Measurements from ENCODE around the gene MAP4. TPM values are rescaled to one million over a fixed set of nuclear protein-coding genes. Genes with fewer than 3 reads are reported as not detected.
A peak's percentile ranks its signal among the peaks of the same experiment; 100 is the strongest.

The MAP4 gene
- total and polyA plus RNA-seq, 3 experiments from 2014 or later = 55.7 to 117 (median 114) TPM

- Histone ChIP-seq H3K27ac (ENCODE audit: low read depth, low read length) (no peak overlapping the region), H3K4me3 (ENCODE audit: low read length) (no peak overlapping the region), H3K4me1 (ENCODE audit: insufficient read depth, low read length) (no peaks in the 10 kb centered on the region), H3K36me3 (ENCODE audit: insufficient read depth, low read length) (peaks cover 12% of the 10 kb centered on the region), H3K27me3 (ENCODE audit: insufficient read depth, low read length, poor library complexity, severe bottlenecking) (no peaks in the 10 kb centered on the region), H3K9me3 (ENCODE audit: low read length) (no peaks in the 10 kb centered on the region)
- Mint-ChIP-seq H3K27me3 (no peaks in the 10 kb centered on the region), H3K36me3 (peaks cover 4 to 63% (median 17%) of the 10 kb centered on the region in 3 donors), H3K4me1 (peaks cover 15 to 18% (median 17%) of the 10 kb centered on the region in 3 donors), H3K4me3 (no peak overlapping the region), H3K27ac (peak overlapping the region in 1 of 8 donors; percentile 12), H3K9me3 (no peaks in the 10 kb centered on the region)
- ChIA-PET POLR2A (no interaction called here), CTCF (no interaction called here)
- no peak for DNase-seq
Measured at GRCh38 chr3:47874913-47875312, 141.3 kb downstream of the MAP4 start.

GRCh38 chr3:47874438-47874837, 141.8 kb downstream of the MAP4 start:
- no peaks in the 10 kb centered on the region for H3K4me1 ChIP-seq (ENCODE audit: insufficient read depth, low read length)

DNA sequence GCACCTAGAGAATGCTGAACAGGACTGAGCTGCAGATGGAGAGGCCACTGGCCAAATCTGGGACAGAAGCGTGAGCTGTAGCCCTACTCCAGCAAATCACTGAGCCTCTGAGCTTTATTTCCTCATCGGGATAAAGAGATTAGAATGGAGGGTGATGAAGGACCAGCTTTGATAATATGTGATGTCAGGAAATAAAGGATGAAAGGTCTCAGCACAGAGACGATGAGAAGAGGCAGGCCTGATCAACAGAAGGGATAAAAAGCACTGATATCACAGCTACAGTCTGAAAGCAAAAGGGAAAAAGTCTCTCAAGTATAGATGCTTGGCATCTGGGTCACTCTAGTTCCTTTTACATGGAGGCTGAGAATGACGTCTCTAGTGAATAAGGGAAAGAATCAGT, 143.3 kb downstream of the MAP4 start:
- no peaks in the 10 kb centered on the region for H3K27me3 ChIP-seq (ENCODE audit: insufficient read depth, low read length, poor library complexity, severe bottlenecking)
- peaks cover 4 to 82% (median 24%) of the 10 kb centered on the region in 3 donors for H3K36me3 Mint-ChIP-seq
- H3K36me3 ChIP-seq (ENCODE audit: insufficient read depth, low read length) = peaks cover 23% of the 10 kb centered on the region
- POLR2A ChIA-PET = no interaction called here
- H3K27ac Mint-ChIP-seq = peak overlapping the region in 1 of 8 donors; percentile 3
- H3K4me3 ChIP-seq (ENCODE audit: low read length) = no peak overlapping the region
- H3K4me1 Mint-ChIP-seq = peaks cover 10% of the 10 kb centered on the region in 3 donors
- H3K4me3 Mint-ChIP-seq = no peak overlapping the region
- DNase-seq = no peak
- no peaks in the 10 kb centered on the region for H3K27me3 Mint-ChIP-seq
- no peaks in the 10 kb centered on the region for H3K9me3 ChIP-seq (ENCODE audit: low read length)
- H3K27ac ChIP-seq (ENCODE audit: low read depth, low read length) = no peak overlapping the region
- no peaks in the 10 kb centered on the region for H3K4me1 ChIP-seq (ENCODE audit: insufficient read depth, low read length)
- CTCF ChIA-PET = no interaction called here
- no peaks in the 10 kb centered on the region for H3K9me3 Mint-ChIP-seq

More at GRCh38 chr3:47874438-47874837, 141.8 kb downstream of the MAP4 start:
- H3K27ac ChIP-seq (ENCODE audit: low read depth, low read length) = no peak overlapping the region
- Mint-ChIP-seq H3K4me1 (peaks cover 15 to 18% (median 17%) of the 10 kb centered on the region in 3 donors), H3K27me3 (no peaks in the 10 kb centered on the region), H3K27ac (no peak overlapping the region), H3K36me3 (peaks cover 4 to 68% (median 22%) of the 10 kb centered on the region in 3 donors), H3K4me3 (no peak overlapping the region), H3K9me3 (no peaks in the 10 kb centered on the region)
- no peaks in the 10 kb centered on the region for H3K27me3 ChIP-seq (ENCODE audit: insufficient read depth, low read length, poor library complexity, severe bottlenecking)
- ChIA-PET CTCF (no interaction called here), POLR2A (no interaction called here)
- H3K36me3 ChIP-seq (ENCODE audit: insufficient read depth, low read length) = peaks cover 16% of the 10 kb centered on the region
- no peak overlapping the region for H3K4me3 ChIP-seq (ENCODE audit: low read length)
- no peaks in the 10 kb centered on the region for H3K9me3 ChIP-seq (ENCODE audit: low read length)
- no peak for DNase-seq

GRCh38 chr3:47871389-47871788, 144.8 kb downstream of the MAP4 start:
- peaks cover 32% of the 10 kb centered on the region for H3K36me3 ChIP-seq (ENCODE audit: insufficient read depth, low read length)

GRCh38 chr3:47870702-47871260, 145.4 kb downstream of the MAP4 start:
- H3K27me3 Mint-ChIP-seq = no peaks in the 10 kb centered on the region
- Histone ChIP-seq H3K27me3 (ENCODE audit: insufficient read depth, low read length, poor library complexity, severe bottlenecking) (no peaks in the 10 kb centered on the region), H3K4me3 (ENCODE audit: low read length) (no peak overlapping the region), H3K9me3 (ENCODE audit: low read length) (no peaks in the 10 kb centered on the region), H3K36me3 (ENCODE audit: insufficient read depth, low read length) (peaks cover 32% of the 10 kb centered on the region), H3K4me1 (ENCODE audit: insufficient read depth, low read length) (no peaks in the 10 kb centered on the region), H3K27ac (ENCODE audit: low read depth, low read length) (no peak overlapping the region)
- H3K27ac Mint-ChIP-seq = peak overlapping the region in 2 of 8 donors; percentile 47 to 54
- no peaks in the 10 kb centered on the region for H3K4me1 Mint-ChIP-seq
- peak overlapping the region in 1 of 7 donors; percentile 72 for H3K4me3 Mint-ChIP-seq
- H3K9me3 Mint-ChIP-seq = no peaks in the 10 kb centered on the region
- ChIA-PET CTCF (no interaction called here), POLR2A (no interaction called here)
- no peak for DNase-seq
- H3K36me3 Mint-ChIP-seq = peaks cover 4 to 92% (median 27%) of the 10 kb centered on the region in 3 donors

More at GRCh38 chr3:47871389-47871788, 144.8 kb downstream of the MAP4 start:
- Histone ChIP-seq H3K27ac (ENCODE audit: low read depth, low read length) (no peak overlapping the region), H3K9me3 (ENCODE audit: low read length) (no peaks in the 10 kb centered on the region), H3K4me1 (ENCODE audit: insufficient read depth, low read length) (no peaks in the 10 kb centered on the region), H3K27me3 (ENCODE audit: insufficient read depth, low read length, poor library complexity, severe bottlenecking) (no peaks in the 10 kb centered on the region), H3K4me3 (ENCODE audit: low read length) (no peak overlapping the region)
- ChIA-PET CTCF (no interaction called here), POLR2A (no interaction called here)
- H3K36me3 Mint-ChIP-seq = peaks cover 4 to 86% (median 26%) of the 10 kb centered on the region in 3 donors
- no peaks in the 10 kb centered on the region for H3K27me3 Mint-ChIP-seq
- H3K9me3 Mint-ChIP-seq = no peaks in the 10 kb centered on the region
- H3K4me1 Mint-ChIP-seq = no peaks in the 10 kb centered on the region
- H3K4me3 Mint-ChIP-seq = no peak overlapping the region
- H3K27ac Mint-ChIP-seq = no peak overlapping the region
- no peak for DNase-seq

DNA sequence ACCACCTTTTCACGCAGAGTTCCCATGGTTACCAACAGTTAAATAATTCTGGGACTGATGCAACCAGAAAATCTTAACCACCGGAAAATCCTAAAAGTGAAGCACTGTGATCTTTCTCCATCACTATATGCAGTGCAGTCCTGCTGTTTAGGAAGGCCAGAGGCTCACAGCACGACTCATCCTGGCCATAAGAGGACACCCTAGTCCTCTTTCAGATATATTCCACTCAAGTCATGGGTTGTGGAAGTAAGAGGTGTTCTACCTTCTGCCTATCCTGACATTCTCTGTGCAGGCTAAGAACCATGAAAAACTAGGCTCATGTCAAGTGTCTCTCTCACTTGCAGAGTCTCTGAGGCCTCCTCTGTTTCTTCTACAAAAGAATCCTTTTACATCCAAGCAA, 146.1 kb downstream of the MAP4 start:
- CTCF ChIA-PET = no interaction called here
- H3K4me3 Mint-ChIP-seq = no peak overlapping the region
- H3K4me3 ChIP-seq (ENCODE audit: low read length) = no peak overlapping the region
- H3K27ac ChIP-seq (ENCODE audit: low read depth, low read length) = no peak overlapping the region
- peaks cover 29% of the 10 kb centered on the region for H3K36me3 ChIP-seq (ENCODE audit: insufficient read depth, low read length)
- H3K27ac Mint-ChIP-seq = no peak overlapping the region
- no peaks in the 10 kb centered on the region for H3K9me3 ChIP-seq (ENCODE audit: low read length)
- H3K36me3 Mint-ChIP-seq = peaks cover 4 to 93% (median 31%) of the 10 kb centered on the region in 3 donors
- H3K4me1 Mint-ChIP-seq = no peaks in the 10 kb centered on the region
- no peaks in the 10 kb centered on the region for H3K27me3 Mint-ChIP-seq
- POLR2A ChIA-PET = no interaction called here
- no peaks in the 10 kb centered on the region for H3K27me3 ChIP-seq (ENCODE audit: insufficient read depth, low read length, poor library complexity, severe bottlenecking)
- DNase-seq = no peak
- no peaks in the 10 kb centered on the region for H3K9me3 Mint-ChIP-seq
- no peaks in the 10 kb centered on the region for H3K4me1 ChIP-seq (ENCODE audit: insufficient read depth, low read length)

- Mint-ChIP-seq H3K27me3 (no peaks in the 10 kb centered on the region), H3K4me3 (no peak overlapping the region), H3K36me3 (peaks cover 4 to 88% (median 29%) of the 10 kb centered on the region in 3 donors), H3K4me1 (no peaks in the 10 kb centered on the region), H3K27ac (no peak overlapping the region), H3K9me3 (no peaks in the 10 kb centered on the region)
- Histone ChIP-seq H3K4me1 (ENCODE audit: insufficient read depth, low read length) (no peaks in the 10 kb centered on the region), H3K27ac (ENCODE audit: low read depth, low read length) (no peak overlapping the region), H3K4me3 (ENCODE audit: low read length) (no peak overlapping the region), H3K9me3 (ENCODE audit: low read length) (no peaks in the 10 kb centered on the region), H3K27me3 (ENCODE audit: insufficient read depth, low read length, poor library complexity, severe bottlenecking) (no peaks in the 10 kb centered on the region), H3K36me3 (ENCODE audit: insufficient read depth, low read length) (peaks cover 31% of the 10 kb centered on the region)
- ChIA-PET CTCF (no interaction called here), POLR2A (no interaction called here)
- DNase-seq = no peak
Measured at GRCh38 chr3:47868306-47868705, 147.9 kb downstream of the MAP4 start.

- Mint-ChIP-seq H3K4me3 (no peak overlapping the region), H3K4me1 (no peaks in the 10 kb centered on the region), H3K27ac (peak overlapping the region in 1 of 8 donors; percentile 11), H3K36me3 (peaks cover 4 to 86% (median 25%) of the 10 kb centered on the region in 3 donors), H3K9me3 (no peaks in the 10 kb centered on the region), H3K27me3 (no peaks in the 10 kb centered on the region)
- DNase-seq = no peak
- H3K27ac ChIP-seq (ENCODE audit: low read depth, low read length) = no peak overlapping the region
- ChIA-PET POLR2A (no interaction called here), CTCF (no interaction called here)
- peaks cover 31% of the 10 kb centered on the region for H3K36me3 ChIP-seq (ENCODE audit: insufficient read depth, low read length)
- H3K4me1 ChIP-seq (ENCODE audit: insufficient read depth, low read length) = no peaks in the 10 kb centered on the region
- no peaks in the 10 kb centered on the region for H3K27me3 ChIP-seq (ENCODE audit: insufficient read depth, low read length, poor library complexity, severe bottlenecking)
- H3K4me3 ChIP-seq (ENCODE audit: low read length) = no peak overlapping the region
- no peaks in the 10 kb centered on the region for H3K9me3 ChIP-seq (ENCODE audit: low read length)
Measured at GRCh38 chr3:47867451-47868044, 148.7 kb downstream of the MAP4 start.

All from CD8-positive, alpha-beta memory T cell (primary cell).